IPS DF 4.7 (cell line): ENCODE results near the gene RNF217.
"Not testable (repeated sequence)": the region's sequence is repeated elsewhere in the genome, so short reads cannot be mapped to it uniquely, and the experiment has no call there.

Source experiments
- DNase-seq: peaks from one replicate; pipeline ENCODE4 v3.0.0-alpha.2; 2013; ENCODE audit warnings: low spot score; ENCODE audit errors: extremely low read depth

Gene RNF217

DNA sequence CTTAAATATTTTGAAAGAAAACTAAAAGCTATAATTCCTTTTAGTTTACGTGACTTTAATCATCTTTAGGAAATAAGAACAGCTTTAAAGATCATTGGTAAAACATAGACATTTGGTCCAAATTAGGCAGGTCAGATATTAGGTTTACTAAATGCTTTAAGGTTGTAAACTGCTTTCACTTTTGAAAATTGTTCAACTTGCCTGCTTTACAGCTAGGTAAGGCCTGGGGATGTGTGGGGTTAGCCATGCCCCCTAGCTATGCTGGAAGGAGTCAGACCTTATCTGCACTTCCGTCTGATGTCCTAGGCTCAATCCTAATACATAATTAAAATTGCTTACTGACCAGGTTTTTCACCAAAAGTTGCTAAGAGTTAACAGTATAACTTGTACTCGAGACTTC lies 160.8 kb downstream of the RNF217 start:
- no peak for DNase-seq

DNA sequence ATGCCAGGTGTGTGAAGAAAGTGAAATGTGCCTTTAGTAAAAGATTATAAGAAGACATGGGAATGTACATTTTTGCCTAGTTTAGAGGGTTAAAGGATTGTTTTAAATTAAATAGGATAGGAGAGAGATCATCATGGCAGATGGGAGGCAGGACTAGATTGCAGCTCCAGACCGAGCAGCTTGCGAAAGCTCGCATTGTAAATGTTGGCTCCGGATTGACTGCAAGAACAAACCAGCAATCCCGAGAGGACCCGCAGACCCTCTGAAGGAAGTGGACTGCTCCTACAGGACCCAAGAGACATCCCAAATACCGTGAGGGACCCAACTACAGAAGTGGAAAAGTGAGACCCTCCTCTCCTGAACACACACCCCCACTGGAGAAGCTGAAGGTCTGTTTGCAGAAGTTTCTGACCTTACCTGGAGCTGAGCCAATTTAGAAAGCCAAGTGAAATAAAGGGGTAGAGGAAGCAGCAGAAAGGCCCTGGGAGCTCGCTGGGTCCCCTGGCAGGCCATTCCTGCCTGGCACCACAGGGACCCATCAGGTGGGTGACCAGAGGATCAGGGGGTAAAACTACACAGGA lies 161.3 kb downstream of the RNF217 start:
- DNase-seq: no peak

DNA sequence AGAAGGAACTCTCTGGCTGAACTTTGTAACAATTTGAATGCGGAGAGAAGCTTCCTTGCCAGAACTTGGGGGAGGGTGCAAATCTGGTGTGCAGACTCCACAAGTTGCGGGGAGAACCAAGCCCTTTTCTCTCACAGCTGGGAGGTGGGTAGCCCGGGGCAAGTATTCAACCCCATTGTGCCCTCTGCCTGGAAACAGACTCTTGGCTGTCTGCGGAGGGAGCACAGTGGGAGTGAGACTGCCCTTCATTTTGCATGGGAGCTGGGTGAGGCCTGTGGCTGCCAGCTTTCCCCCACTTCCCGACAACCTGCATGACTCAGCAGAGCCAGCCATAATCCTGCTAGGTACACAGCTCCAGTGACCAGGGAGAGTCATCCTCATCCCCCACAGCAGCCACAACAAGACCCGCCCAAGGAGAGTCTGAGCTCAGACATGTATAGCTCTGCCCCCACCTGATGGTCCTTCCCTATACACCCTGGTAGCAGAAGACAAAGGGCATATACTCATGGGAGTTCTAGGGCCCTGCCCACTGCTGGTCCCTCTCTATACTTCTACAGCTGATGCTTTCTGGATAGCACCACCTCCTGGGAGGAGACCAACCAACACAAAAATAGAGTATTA lies 161.9 kb downstream of the RNF217 start:
- DNase-seq: no peak

- DNase-seq: not testable (repeated sequence)
These were observed 163.6 kb downstream of the RNF217 start for GRCh38 chr6:125125856-125126255.

DNA sequence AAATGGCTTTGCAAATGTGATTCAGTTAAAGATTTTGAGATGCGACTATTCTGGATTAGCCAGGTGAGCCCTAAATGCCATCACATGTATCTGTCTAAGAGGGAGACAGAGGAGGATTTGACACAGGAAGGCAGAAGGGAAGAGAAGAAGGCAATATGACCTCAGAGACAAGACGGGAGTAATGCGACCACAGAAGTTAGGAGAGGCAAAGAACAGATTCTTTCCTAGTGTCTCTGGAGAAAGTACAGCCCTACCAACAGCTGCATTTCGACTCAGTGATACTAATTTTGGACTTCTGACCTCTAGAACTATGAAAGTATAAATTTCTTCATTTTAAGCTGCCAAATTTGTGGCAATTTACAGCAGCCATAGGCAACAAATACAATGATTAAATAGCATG lies 167.1 kb downstream of the RNF217 start:
- no peak for DNase-seq

- no peak for DNase-seq
These were observed 169.8 kb downstream of the RNF217 start for GRCh38 chr6:125132058-125132457.

- DNase-seq: no peak
These were observed 174.1 kb downstream of the RNF217 start for GRCh38 chr6:125136378-125136777.

DNA sequence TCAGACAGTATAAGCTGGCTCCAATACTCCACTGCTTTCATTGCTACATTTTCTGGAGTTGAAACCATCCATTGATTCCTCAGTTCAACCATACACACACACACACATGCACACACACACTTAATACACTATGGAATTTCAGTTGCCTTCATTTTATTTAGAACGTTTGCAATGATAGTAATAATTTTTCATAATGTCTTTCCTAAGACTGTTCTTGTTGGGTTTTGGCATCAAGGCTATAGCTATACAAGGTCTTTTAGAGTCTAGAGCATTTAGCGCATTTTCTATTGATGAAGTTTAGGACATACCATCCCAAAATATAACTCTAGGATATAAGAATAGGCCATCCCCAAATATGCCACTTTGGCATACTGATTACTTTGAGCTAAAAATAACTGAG lies 175.8 kb downstream of the RNF217 start:
- DNase-seq: no peak

- no peak for DNase-seq
These were observed 178.6 kb downstream of the RNF217 start for GRCh38 chr6:125140808-125141207.
